Kidney epithelial cell (primary cell): ENCODE results near the gene GXYLT2. TPM values are rescaled to one million over a fixed set of nuclear protein-coding genes. Genes with fewer than 3 reads are reported as not detected.

Experiments
- DNase-seq: peaks from one replicate; pipeline ENCODE4 v3.0.0-alpha.2; 2010; ENCODE audit warnings: low read depth
- H3K27me3 ChIP-seq: 2 replicates; pipeline ENCODE4 v1.6.0; 2011; ENCODE audit warnings: low read length; ENCODE audit not compliant: control insufficient read depth, insufficient read depth
- H3K36me3 ChIP-seq: 2 replicates; pipeline ENCODE4 v1.5.1; 2011; ENCODE audit warnings: low read length; ENCODE audit not compliant: control insufficient read depth, insufficient read depth
- H3K4me3 ChIP-seq: 2 replicates; pipeline ENCODE4 v1.5.1; 2011; ENCODE audit warnings: low read depth, mild to moderate bottlenecking, control low read depth, low read length
- total RNA-seq: library from RNA; depleted of rRNA; stranded (reverse); fragments of >200 nt; gene quantifications from 2 replicates; pipeline ENCODE4 v1.2.3, GENCODE V29; 2015
- TF ChIP-seq, protein P1 (sequence below): IDR thresholded peaks from 2 replicates; pipeline ENCODE4 v1.5.1; 2011; ENCODE audit warnings: mild to moderate bottlenecking, moderate library complexity, low read length, control low read depth, inconsistent platforms; ENCODE audit not compliant: insufficient read depth, poor library complexity, severe bottlenecking

The GXYLT2 gene
- total RNA-seq, 1 donor from 2014 or later, result 9.3 TPM

DNA sequence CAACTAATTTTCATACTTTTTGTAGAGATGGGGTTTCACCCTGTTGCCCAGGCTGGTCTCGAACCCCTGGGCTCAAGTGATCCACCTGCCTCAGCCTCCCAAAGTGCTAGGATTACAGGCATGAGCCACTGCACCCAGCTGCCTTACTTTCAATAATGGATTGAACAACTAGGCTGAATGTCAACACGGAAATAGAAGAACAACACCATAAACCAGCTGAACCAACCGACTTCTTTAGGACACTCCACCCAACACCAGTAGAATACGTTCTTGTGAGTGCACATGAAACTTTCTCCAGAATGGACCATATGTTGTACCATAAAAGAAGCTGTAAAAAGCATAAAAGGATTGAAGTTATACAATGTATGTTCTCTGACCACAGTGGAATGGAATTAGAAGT lies 42.9 kb downstream of the GXYLT2 start:
- TF ChIP-seq, protein P1, sequence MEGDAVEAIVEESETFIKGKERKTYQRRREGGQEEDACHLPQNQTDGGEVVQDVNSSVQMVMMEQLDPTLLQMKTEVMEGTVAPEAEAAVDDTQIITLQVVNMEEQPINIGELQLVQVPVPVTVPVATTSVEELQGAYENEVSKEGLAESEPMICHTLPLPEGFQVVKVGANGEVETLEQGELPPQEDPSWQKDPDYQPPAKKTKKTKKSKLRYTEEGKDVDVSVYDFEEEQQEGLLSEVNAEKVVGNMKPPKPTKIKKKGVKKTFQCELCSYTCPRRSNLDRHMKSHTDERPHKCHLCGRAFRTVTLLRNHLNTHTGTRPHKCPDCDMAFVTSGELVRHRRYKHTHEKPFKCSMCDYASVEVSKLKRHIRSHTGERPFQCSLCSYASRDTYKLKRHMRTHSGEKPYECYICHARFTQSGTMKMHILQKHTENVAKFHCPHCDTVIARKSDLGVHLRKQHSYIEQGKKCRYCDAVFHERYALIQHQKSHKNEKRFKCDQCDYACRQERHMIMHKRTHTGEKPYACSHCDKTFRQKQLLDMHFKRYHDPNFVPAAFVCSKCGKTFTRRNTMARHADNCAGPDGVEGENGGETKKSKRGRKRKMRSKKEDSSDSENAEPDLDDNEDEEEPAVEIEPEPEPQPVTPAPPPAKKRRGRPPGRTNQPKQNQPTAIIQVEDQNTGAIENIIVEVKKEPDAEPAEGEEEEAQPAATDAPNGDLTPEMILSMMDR, result no peak

DNA sequence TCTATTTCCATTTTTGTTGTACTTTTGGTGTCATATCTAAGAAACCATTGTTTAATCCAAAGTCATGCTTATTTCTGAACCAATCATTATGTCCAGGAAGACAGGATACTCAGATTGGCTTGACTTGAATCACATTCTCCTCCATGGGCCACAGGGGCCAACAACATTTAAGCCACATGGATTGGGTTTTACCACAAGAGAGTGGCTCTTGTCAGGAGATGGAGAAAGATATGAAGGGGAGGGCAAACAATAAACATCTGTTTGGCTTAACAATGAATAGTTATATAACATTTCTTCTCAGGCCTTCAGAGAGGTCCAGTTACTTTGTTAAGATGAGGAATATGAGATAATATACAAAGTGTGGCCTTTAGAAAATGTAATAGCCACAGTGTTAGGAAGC lies 44.6 kb downstream of the GXYLT2 start:
- H3K4me3 ChIP-seq, result no peak overlapping the region
- no peaks in the 10 kb centered on the region for H3K27me3 ChIP-seq
- no peak for DNase-seq
- H3K36me3 ChIP-seq, result no peaks in the 10 kb centered on the region
- TF ChIP-seq, protein P1, result no peak

More for the DNA sequence above, 42.9 kb downstream of the GXYLT2 start:
- Histone ChIP-seq H3K4me3 (no peak overlapping the region), H3K36me3 (no peaks in the 10 kb centered on the region), H3K27me3 (no peaks in the 10 kb centered on the region)
- DNase-seq, result no peak

DNA sequence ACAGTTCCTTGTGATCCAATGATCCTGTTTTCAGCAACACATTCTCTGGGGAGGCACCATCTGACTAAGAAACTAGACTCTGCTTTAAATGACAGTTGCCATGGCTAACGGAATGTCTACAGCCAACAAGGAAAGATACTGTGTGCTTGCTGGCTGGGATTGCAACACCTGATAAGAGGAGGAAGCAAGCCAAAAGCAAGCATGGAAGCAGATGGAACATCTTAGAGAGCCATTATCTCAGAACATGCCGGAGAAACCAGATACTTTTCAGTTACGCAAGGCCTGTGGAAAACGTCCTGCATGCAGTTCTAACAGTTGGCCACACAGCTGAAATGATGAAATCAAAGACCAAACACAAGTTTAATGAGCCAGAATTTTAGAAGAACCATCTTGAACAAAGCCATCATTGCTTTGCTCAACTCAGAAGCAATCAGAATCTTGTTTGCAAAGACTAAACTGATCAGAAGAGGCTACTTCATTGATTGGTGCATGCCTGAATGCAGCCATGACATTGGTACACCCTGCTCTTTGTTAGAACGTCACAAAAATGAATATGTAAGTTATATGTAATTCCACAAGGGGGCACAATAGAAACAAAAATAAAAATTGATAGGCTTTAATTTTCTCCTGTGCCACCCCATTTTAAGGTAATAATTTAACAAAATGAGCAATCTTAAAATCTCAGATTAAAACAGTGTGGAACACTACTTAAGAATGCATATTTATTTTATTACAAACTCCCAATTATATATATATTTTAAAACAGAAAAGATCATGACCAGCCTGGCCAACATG lies 50.8 kb downstream of the GXYLT2 start:
- H3K27me3 ChIP-seq, result no peaks in the 10 kb centered on the region
- DNase-seq, result peak; percentile 43
- no peaks in the 10 kb centered on the region for H3K36me3 ChIP-seq
- no peak overlapping the region for H3K4me3 ChIP-seq
- TF ChIP-seq, protein P1, result peak; percentile 34

DNA sequence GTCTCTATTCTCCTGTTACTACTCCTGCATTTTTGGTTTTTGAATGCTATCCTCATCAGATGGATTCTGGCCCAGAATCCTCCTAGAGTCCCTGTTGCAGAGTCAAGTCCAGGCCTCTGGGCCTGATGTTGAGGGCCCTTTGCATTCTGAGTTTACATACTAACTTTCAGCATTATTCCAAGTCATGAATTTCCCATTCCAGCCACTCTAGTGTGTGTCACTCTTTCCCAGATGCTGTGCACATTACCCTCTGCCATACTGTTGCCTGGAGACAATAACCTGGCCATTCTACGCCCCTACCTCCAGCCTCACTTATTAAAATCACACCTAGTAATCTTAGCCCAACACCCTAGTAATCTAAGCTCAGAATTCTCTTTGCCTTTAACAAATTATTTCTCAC lies 53.4 kb downstream of the GXYLT2 start:
- DNase-seq, result no peak
- no peaks in the 10 kb centered on the region for H3K27me3 ChIP-seq
- no peaks in the 10 kb centered on the region for H3K36me3 ChIP-seq
- TF ChIP-seq, protein P1, result no peak
- no peak overlapping the region for H3K4me3 ChIP-seq

DNA sequence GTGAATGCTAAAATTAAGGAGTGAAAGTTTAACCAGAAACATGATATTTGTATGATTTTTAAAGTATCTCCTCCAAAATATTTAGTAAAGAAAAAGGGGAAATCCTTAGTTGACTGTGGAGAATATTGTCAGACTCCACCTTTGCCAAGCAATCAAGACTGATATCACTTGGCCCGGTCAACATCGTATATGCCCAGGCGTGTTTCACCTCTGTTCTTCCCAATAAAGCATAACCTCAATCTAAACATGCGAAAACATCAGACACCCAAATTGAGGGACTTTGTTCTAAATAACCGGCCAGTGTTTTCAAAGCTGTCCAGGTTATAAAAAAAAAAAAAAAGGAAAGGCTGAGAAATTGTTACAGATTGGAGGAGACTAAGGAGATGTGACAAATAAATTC lies 54.6 kb downstream of the GXYLT2 start:
- no peaks in the 10 kb centered on the region for H3K27me3 ChIP-seq
- DNase-seq, result no peak
- TF ChIP-seq, protein P1, result no peak
- H3K36me3 ChIP-seq, result no peaks in the 10 kb centered on the region
- no peak overlapping the region for H3K4me3 ChIP-seq

DNA sequence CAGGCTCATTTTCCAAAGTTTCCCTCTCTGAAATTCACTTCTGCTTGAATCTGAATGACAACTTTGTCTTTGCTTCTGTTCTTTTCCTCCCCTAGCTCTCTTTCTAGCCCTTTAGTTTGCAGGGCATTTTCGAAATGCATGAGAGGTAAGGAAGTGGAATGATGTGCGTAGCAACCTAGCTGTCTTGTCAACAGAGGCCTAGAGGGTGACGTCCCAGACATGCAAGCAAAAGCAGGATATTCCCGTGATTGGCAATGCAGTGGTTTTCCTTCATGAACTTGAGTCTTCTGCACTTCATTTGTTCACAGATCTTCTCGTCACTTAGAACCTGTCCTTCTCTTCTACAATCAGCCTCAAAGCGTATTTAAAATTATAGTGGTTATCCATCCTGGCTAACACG lies 56.9 kb downstream of the GXYLT2 start:
- TF ChIP-seq, protein P1, result no peak
- no peaks in the 10 kb centered on the region for H3K36me3 ChIP-seq
- H3K27me3 ChIP-seq, result no peaks in the 10 kb centered on the region
- no peak overlapping the region for H3K4me3 ChIP-seq
- DNase-seq, result no peak
